HepG2 (cell line): ENCODE results near the gene RNASE2. TPM values are rescaled to one million over a fixed set of nuclear protein-coding genes. Genes with fewer than 3 reads are reported as not detected.

Source experiments
- ATAC-seq: fragments of 200-7000 bp; cut with Tn5 transposase; 3 replicates; pipeline ENCODE4 v1.9.1; 2020; ENCODE audit warnings: mild to moderate bottlenecking, moderate library complexity
- BruUV-seq: library from RNA; stranded (reverse); fragments of 400-500 nt; replicated peaks from 2 replicates; lab custom pipeline; 2021; lab: Mats Ljungman, UMichigan
- CTCF ChIA-PET: fragments of 300-600 bp; formaldehyde crosslinking; extraction: SDS; loops from one replicate; lab custom pipeline; 2021; ENCODE audit warnings: low total read pairs, inconsistent platforms, low intra/inter-chr PET ratio; lab: Yijun Ruan, JAX
- POLR2A ChIA-PET: fragments of 350-600 bp; sonication (Branson Sonifier 250); formaldehyde crosslinking; loops from one replicate; lab custom pipeline; 2020; ENCODE audit warnings: antibody characterized with exemption, inconsistent platforms; lab: Yijun Ruan, JAX
- DNase-seq: peaks from one replicate; pipeline ENCODE4 v3.0.0-alpha.2; 2015; ENCODE audit warnings: low spot score
- FAIRE-seq: peaks from 3 replicates; lab custom pipeline; 2011; peaks lifted over from hg19 to GRCh38; lab: Jason Lieb, UNC
- H2AFZ ChIP-seq: one replicate; pipeline ENCODE4 v1.6.1; 2011; ENCODE audit warnings: low read length, inconsistent platforms
- H3K27ac ChIP-seq: fragments of 300-600 bp; 3 replicates; pipeline ENCODE4 v1.8.0; 2011; ENCODE audit warnings: mixed run types, mild to moderate bottlenecking, mixed read lengths, low read length, inconsistent platforms; ENCODE audit not compliant: insufficient read depth; ENCODE audit errors: extremely low read length
- H3K27me3 ChIP-seq, 2 experiments: fragments of 200-600 bp in 1 of 2; 2 replicates in 1 of 2; 3 replicates in 1 of 2; pipeline versions ENCODE4 v1.6.0 to v1.8.0; 2011; ENCODE audit warnings: low read length in 2 of 2, mild to moderate bottlenecking in 2 of 2, moderate library complexity in 2 of 2, inconsistent platforms in 1 of 2; ENCODE audit not compliant: insufficient read depth in 2 of 2, control insufficient read depth in 1 of 2
- H3K36me3 ChIP-seq, 2 experiments: fragments of 200-600 bp in 1 of 2; replicated peaks in 1 of 2; 2 replicates in 1 of 2; 3 replicates in 1 of 2; pipeline versions ENCODE4 v1.5.1 to v1.8.0; 2011; ENCODE audit warnings: low read length in 2 of 2, inconsistent platforms in 1 of 2; ENCODE audit not compliant: insufficient read depth in 2 of 2, control insufficient read depth in 1 of 2
- H3K4me1 ChIP-seq: 2 replicates; pipeline ENCODE4 v1.5.1; 2012; ENCODE audit warnings: low read length, inconsistent platforms; ENCODE audit not compliant: insufficient read depth
- H3K4me2 ChIP-seq: 2 replicates; pipeline ENCODE4 v1.6.0; 2011; ENCODE audit warnings: low read depth, low read length, inconsistent platforms
- H3K4me3 ChIP-seq, 3 experiments: fragments of 200-600 bp in 1 of 3; sonication (generic), shearing (Covaris generic) in 1 of 3; replicated peaks in 1 of 3; 2 replicates each; pipeline ENCODE4 v1.5.1; 2011 to 2016; ENCODE audit warnings: low read length in 3 of 3, inconsistent platforms in 2 of 3, low read depth in 2 of 3, mild to moderate bottlenecking in 2 of 3, control low read depth in 1 of 3, mixed read lengths in 1 of 3; ENCODE audit not compliant: insufficient read depth in 1 of 3
- H3K79me2 ChIP-seq: one replicate; pipeline ENCODE4 v1.6.1; 2011; ENCODE audit warnings: low read length, inconsistent platforms; ENCODE audit not compliant: insufficient read depth
- H3K9ac ChIP-seq: 2 replicates; pipeline ENCODE4 v1.6.0; 2011; ENCODE audit warnings: mild to moderate bottlenecking, low read depth, low read length, inconsistent platforms; ENCODE audit not compliant: insufficient read depth
- H3K9me3 ChIP-seq: 2 replicates; pipeline ENCODE4 v1.5.1; 2012; ENCODE audit warnings: mild to moderate bottlenecking, low read length
- H4K20me1 ChIP-seq: 2 replicates; pipeline ENCODE4 v1.6.0; 2011; ENCODE audit warnings: inconsistent platforms, mild to moderate bottlenecking, low read length, moderate library complexity; ENCODE audit not compliant: insufficient read depth
- FOXK2 ChIP-seq: fragments of 450-650 bp; IDR thresholded peaks from 2 replicates; pipeline ENCODE4 v1.6.1; 2016
- KDM5A ChIP-seq: fragments of 200-600 bp; sonication (generic); IDR thresholded peaks from 2 replicates; pipeline ENCODE4 v1.7.0; 2018; ENCODE audit warnings: antibody characterized with exemption, mild to moderate bottlenecking, low read length, borderline replicate concordance
- KLF9 ChIP-seq: IDR thresholded peaks from 2 replicates; pipeline ENCODE4 v1.6.1; 2016; ENCODE audit warnings: low read depth
- MIXL1 ChIP-seq: IDR thresholded peaks from 2 replicates; pipeline ENCODE4 v1.6.1; 2016
- NR2C2 ChIP-seq: sonication (generic); formaldehyde crosslinking; IDR thresholded peaks from 2 replicates; pipeline ENCODE4 v1.4.0; 2020; ENCODE audit warnings: missing genetic modification reagents, mild to moderate bottlenecking, moderate library complexity, borderline replicate concordance
- RAD51 ChIP-seq: fragments of 450-650 bp; IDR thresholded peaks from 2 replicates; pipeline ENCODE4 v1.6.1; 2016; ENCODE audit warnings: borderline replicate concordance
- RELA ChIP-seq: sonication (generic); formaldehyde crosslinking; IDR thresholded peaks from 2 replicates; pipeline ENCODE4 v1.4.0; 2020; ENCODE audit warnings: missing genetic modification reagents
- RXRB ChIP-seq: IDR thresholded peaks from 2 replicates; pipeline ENCODE4 v1.6.1; 2016; ENCODE audit warnings: borderline replicate concordance, missing genetic modification reagents, missing compliant biosample characterization
- SKI ChIP-seq: fragments of 450-650 bp; IDR thresholded peaks from one replicate; pipeline ENCODE4 v1.6.1; 2018; ENCODE audit warnings: mild to moderate bottlenecking; ENCODE audit not compliant: partially characterized antibody
- SNAPC2 ChIP-seq: sonication (generic); formaldehyde crosslinking; IDR thresholded peaks from 2 replicates; pipeline ENCODE4 v1.8.1; 2022; ENCODE audit warnings: mild to moderate bottlenecking, missing genetic modification reagents
- STAT5B ChIP-seq: sonication (generic); formaldehyde crosslinking; IDR thresholded peaks from 2 replicates; pipeline ENCODE4 v1.4.0; 2020; ENCODE audit warnings: missing genetic modification reagents
- SUZ12 ChIP-seq: fragments of 150-350 bp; IDR thresholded peaks from 2 replicates; pipeline ENCODE4 v1.6.1; 2014; ENCODE audit warnings: low read depth, low read length
- TBX3 ChIP-seq: fragments of 450-650 bp; IDR thresholded peaks from 2 replicates; pipeline ENCODE4 v1.6.1; 2017; ENCODE audit warnings: antibody characterized with exemption, mild to moderate bottlenecking, inconsistent platforms, borderline replicate concordance
- TGIF2 ChIP-seq: IDR thresholded peaks from 2 replicates; pipeline ENCODE4 v1.6.1; 2016; ENCODE audit warnings: control low read depth, missing compliant biosample characterization
- XBP1 ChIP-seq: sonication (generic); formaldehyde crosslinking; IDR thresholded peaks from 2 replicates; pipeline ENCODE4 v1.5.0; 2020; ENCODE audit warnings: missing genetic modification reagents
- ZBTB2 ChIP-seq: sonication (generic); formaldehyde crosslinking; IDR thresholded peaks from 2 replicates; pipeline ENCODE4 v1.8.0; 2022; ENCODE audit warnings: low read depth, missing genetic modification reagents
- ZBTB26 ChIP-seq: IDR thresholded peaks from 2 replicates; pipeline ENCODE4 v1.6.1; 2016; ENCODE audit warnings: missing compliant biosample characterization, missing genetic modification reagents, borderline replicate concordance
- ZBTB38 ChIP-seq: sonication (generic); formaldehyde crosslinking; IDR thresholded peaks from 2 replicates; pipeline ENCODE4 v1.5.1; 2020; ENCODE audit warnings: mild to moderate bottlenecking, missing genetic modification reagents
- ZNF282 ChIP-seq: fragments of 450-650 bp; IDR thresholded peaks from 2 replicates; pipeline ENCODE4 v1.6.1; 2018; ENCODE audit not compliant: partially characterized antibody
- ZNF563 ChIP-seq: sonication (generic); formaldehyde crosslinking; IDR thresholded peaks from 2 replicates; pipeline ENCODE4 v1.8.0; 2022; ENCODE audit warnings: mild to moderate bottlenecking, moderate library complexity, missing genetic modification reagents
- ZSCAN25 ChIP-seq: sonication (generic); formaldehyde crosslinking; IDR thresholded peaks from 2 replicates; pipeline ENCODE4 v1.8.0; 2022; ENCODE audit warnings: mild to moderate bottlenecking, missing genetic modification reagents
- ZSCAN29 ChIP-seq: sonication (generic); formaldehyde crosslinking; conservative IDR thresholded peaks from 2 replicates; pipeline ENCODE4 v1.4.0; 2020; ENCODE audit warnings: mild to moderate bottlenecking, missing genetic modification reagents
- WGBS: methylation state at CpG from one replicate; pipeline ENCODE4 v1.1.6; 2017; ENCODE audit warnings: low lambda C conversion rate; 5-methylcytosine and 5-hydroxymethylcytosine counted together
- in situ Hi-C: cut with HindIII; loops from 2 replicates; pipeline ENCODE4 v1.10.0; 2017; ENCODE audit warnings: low pct_unique_long_range_greater_than_20kb; ENCODE audit not compliant: extremely low pct_ligation_motif_present
- intact Hi-C: fragments of 100-400 bp; cut with micrococcal nuclease; formaldehyde crosslinking; loops from one replicate; pipeline ENCODE4 v1.10.0; 2022; ENCODE audit not compliant: unreplicated experiment
- polyA plus RNA-seq, 8 experiments: library from polyadenylated mRNA; depleted of rRNA in 3 of 8; stranded (reverse) in 7 of 8; unstranded in 1 of 8; fragments of >200 nt; fragmentation: Illumina TruSeq in 4 of 8; extraction: Trizol in 4 of 8; gene quantifications; 2 replicates each; pipeline versions ENCODE4 v1.2.1 to v1.2.3, GENCODE V29; 2011 to 2016; ENCODE audit warnings: low read depth in 4 of 8, missing spikeins in 1 of 8, mixed read lengths in 1 of 8; ENCODE audit not compliant: insufficient read depth in 1 of 8
- total RNA-seq, 5 experiments: library from RNA; depleted of rRNA; stranded (reverse); fragments of >200 nt; fragmentation: Illumina TruSeq; extraction: Trizol; gene quantifications; 2 replicates each; pipeline ENCODE4 v1.2.3, GENCODE V29; 2016; ENCODE audit warnings: low read depth in 1 of 5

RNASE2 gene
- total and polyA plus RNA-seq, 2 of the 13 experiments (the other 11 are each of a cell fraction or from before 2014, with no cell fraction given): 0.69 TPM; not detected in 1

GRCh38 chr14:20970983-20971704 is 15.9 kb downstream of the RNASE2 start:
- H3K36me3 ChIP-seq: no peaks in the 10 kb centered on the region
- peaks cover 36% of the 10 kb centered on the region for H3K4me1 ChIP-seq
- peak; percentile 93 for ATAC-seq
- H3K9me3 ChIP-seq: no peaks in the 10 kb centered on the region
- H3K4me2 ChIP-seq: peak overlapping the region; percentile 92
- intact Hi-C loops: loop anchor here (1.0 kb wide), 1 partner anchor 114 kb away; no protein-coding TSS in a partner anchor
- in situ Hi-C loops: loop anchor here (10.0 kb wide), 1 partner anchor 506 kb away; the partner anchor contains the start of genes PIP4P1 and PNP
- CTCF ChIA-PET: interaction anchor here (1.0 to 2.4 kb wide), 5 partner anchors 10 to 273 kb away, joined by 4 to 32 read pairs (median 6); partner anchors contain the start of gene METTL17
- H4K20me1 ChIP-seq: no peaks in the 10 kb centered on the region
- H3K79me2 ChIP-seq: no peaks in the 10 kb centered on the region
- no TSS peak for BruUV-seq
- peak; percentile 80 for DNase-seq
- under 1% methylated on average over 31 of the region's 47 CpGs for WGBS
- H3K27ac ChIP-seq: no peak overlapping the region
- peak; percentile 37 for FAIRE-seq
- H2AFZ ChIP-seq: peak overlapping the region; percentile 86
- POLR2A ChIA-PET: interaction anchor here (0.6 to 1.4 kb wide), 5 partner anchors 10 to 289 kb away, joined by 3 to 4 read pairs (median 3); no protein-coding TSS in a partner anchor
- peak overlapping the region; percentile 54 for H3K9ac ChIP-seq
- H3K4me3 ChIP-seq: peak overlapping the region; percentile 54 to 80 (median 80)
- H3K27me3 ChIP-seq: peaks cover 0 to 23% of the 10 kb centered on the region in 2 experiments; a peak in 3 of 5 replicates
- TF ChIP-seq FOXK2 (no peak), TGIF2 (CRISPR knock-in tag) (no peak), TBX3 (no peak), SUZ12 (no peak), ZBTB38 (CRISPR knock-in tag) (no peak), ZNF282 (no peak), NR2C2 (CRISPR knock-in tag) (0 out of 2 replicates have a peak, but pooled peaks have one; percentile 12), ZBTB2 (CRISPR knock-in tag) (no peak), SNAPC2 (no peak), ZBTB26 (CRISPR knock-in tag) (peak; percentile 76), KDM5A (no peak), ZSCAN29 (CRISPR knock-in tag) (peak; percentile 80; the same call in 1 of the 2 replicates), MIXL1 (CRISPR knock-in tag) (no peak), ZNF563 (CRISPR knock-in tag) (peak; percentile 62), RXRB (0 out of 2 replicates have a peak, but pooled peaks have one; percentile 28), ZSCAN25 (CRISPR knock-in tag) (peak; percentile 61; the same call in 1 of the 2 replicates), RELA (CRISPR knock-in tag) (peak; percentile 60; the same call in 1 of the 2 replicates), KLF9 (no peak), STAT5B (no peak), SKI (peak; percentile 69), XBP1 (CRISPR knock-in tag) (peak; percentile 45; the same call in 1 of the 2 replicates), RAD51 (no peak)
